ENCODE results near the gene SETBP1.

The SETBP1 gene

GRCh38 chr18:44841752-44842587, 161.3 kb downstream of the SETBP1 start:
- no peak for DNase-seq (ENCODE audit: low read depth)

GRCh38 chr18:44842588-44843412, 162.1 kb downstream of the SETBP1 start:
- DNase-seq (ENCODE audit: low read depth) = no peak

GRCh38 chr18:44844486-44844885, 163.8 kb downstream of the SETBP1 start:
- DNase-seq (ENCODE audit: low read depth) = no peak

GRCh38 chr18:44846450-44846849, 165.8 kb downstream of the SETBP1 start:
- no peak for DNase-seq (ENCODE audit: low read depth)

- no peak for DNase-seq (ENCODE audit: low read depth)
Measured at GRCh38 chr18:44848644-44849335, 168.1 kb downstream of the SETBP1 start.

- no peak for DNase-seq (ENCODE audit: low read depth)
Measured at GRCh38 chr18:44849361-44849760, 168.7 kb downstream of the SETBP1 start.

GRCh38 chr18:44850001-44850400, 169.3 kb downstream of the SETBP1 start:
- no peak for DNase-seq (ENCODE audit: low read depth)

- no peak for DNase-seq (ENCODE audit: low read depth)
Measured at GRCh38 chr18:44851856-44852621, 171.4 kb downstream of the SETBP1 start.

- no peak for DNase-seq (ENCODE audit: low read depth)
Measured at GRCh38 chr18:44852818-44853217, 172.1 kb downstream of the SETBP1 start.

- no peak for DNase-seq (ENCODE audit: low read depth)
Measured at GRCh38 chr18:44853430-44853829, 172.7 kb downstream of the SETBP1 start.

- DNase-seq (ENCODE audit: low read depth) = no peak
Measured at GRCh38 chr18:44855681-44856080, 175.0 kb downstream of the SETBP1 start.

- DNase-seq (ENCODE audit: low read depth) = no peak
Measured at GRCh38 chr18:44856157-44856556, 175.5 kb downstream of the SETBP1 start.

GRCh38 chr18:44857081-44857480, 176.4 kb downstream of the SETBP1 start:
- no peak for DNase-seq (ENCODE audit: low read depth)

GRCh38 chr18:44857744-44858491, 177.2 kb downstream of the SETBP1 start:
- no peak for DNase-seq (ENCODE audit: low read depth)

- no peak for DNase-seq (ENCODE audit: low read depth)
Measured at GRCh38 chr18:44859263-44859662, 178.6 kb downstream of the SETBP1 start.

GRCh38 chr18:44859751-44860439, 179.2 kb downstream of the SETBP1 start:
- no peak for DNase-seq (ENCODE audit: low read depth)

- no peak for DNase-seq (ENCODE audit: low read depth)
Measured at GRCh38 chr18:44862112-44862511, 181.4 kb downstream of the SETBP1 start.

- no peak for DNase-seq (ENCODE audit: low read depth)
Measured at GRCh38 chr18:44866103-44866502, 185.4 kb downstream of the SETBP1 start.

GRCh38 chr18:44869533-44869932, 188.8 kb downstream of the SETBP1 start:
- no peak for DNase-seq (ENCODE audit: low read depth)
